Measurements from ENCODE around the gene PDE4D. TPM values are rescaled to one million over a fixed set of nuclear protein-coding genes. Genes with fewer than 3 reads are reported as not detected.

The PDE4D gene
- total RNA-seq, 4 donors from 2014 or later = 6.0 to 36.2 (median 10.0) TPM

DNA sequence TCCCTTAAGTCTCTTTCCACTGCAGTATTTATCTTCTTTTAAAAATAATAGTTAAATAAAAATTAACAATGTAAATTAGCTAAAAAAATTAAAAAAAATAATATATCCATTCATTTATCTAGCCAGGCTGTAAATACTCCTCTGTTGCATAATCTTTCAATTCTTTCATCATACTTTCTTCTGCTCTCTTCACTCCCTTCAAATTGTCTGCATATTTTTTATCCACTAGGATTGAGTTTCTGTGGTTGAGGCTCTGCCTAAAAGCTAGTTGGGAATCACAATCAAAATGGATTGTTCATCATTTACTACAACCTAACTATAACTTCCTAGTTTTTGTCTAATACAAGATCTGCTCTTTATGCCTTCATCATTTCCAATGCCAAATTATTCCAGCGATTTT lies 182.2 kb downstream of the PDE4D start:
- H3K27ac ChIP-seq = no peak overlapping the region
- H3K36me3 ChIP-seq = no peaks in the 10 kb centered on the region
- H3K27me3 ChIP-seq = no peaks in the 10 kb centered on the region
- WGBS, 2 donors = 44 to 79% methylated on average over 1 of the region's 1 CpG
- intact Hi-C loops (cut with DNase I) = no loop called here
- peaks cover 0 to 7% (median 4%) of the 10 kb centered on the region in 3 donors for H3K9me3 ChIP-seq
- H3K4me3 ChIP-seq = no peak overlapping the region
- peaks cover 5 to 19% (median 6%) of the 10 kb centered on the region in 3 donors for H3K4me1 ChIP-seq
- DNase-seq = no peak
- TF ChIP-seq, protein P1, sequence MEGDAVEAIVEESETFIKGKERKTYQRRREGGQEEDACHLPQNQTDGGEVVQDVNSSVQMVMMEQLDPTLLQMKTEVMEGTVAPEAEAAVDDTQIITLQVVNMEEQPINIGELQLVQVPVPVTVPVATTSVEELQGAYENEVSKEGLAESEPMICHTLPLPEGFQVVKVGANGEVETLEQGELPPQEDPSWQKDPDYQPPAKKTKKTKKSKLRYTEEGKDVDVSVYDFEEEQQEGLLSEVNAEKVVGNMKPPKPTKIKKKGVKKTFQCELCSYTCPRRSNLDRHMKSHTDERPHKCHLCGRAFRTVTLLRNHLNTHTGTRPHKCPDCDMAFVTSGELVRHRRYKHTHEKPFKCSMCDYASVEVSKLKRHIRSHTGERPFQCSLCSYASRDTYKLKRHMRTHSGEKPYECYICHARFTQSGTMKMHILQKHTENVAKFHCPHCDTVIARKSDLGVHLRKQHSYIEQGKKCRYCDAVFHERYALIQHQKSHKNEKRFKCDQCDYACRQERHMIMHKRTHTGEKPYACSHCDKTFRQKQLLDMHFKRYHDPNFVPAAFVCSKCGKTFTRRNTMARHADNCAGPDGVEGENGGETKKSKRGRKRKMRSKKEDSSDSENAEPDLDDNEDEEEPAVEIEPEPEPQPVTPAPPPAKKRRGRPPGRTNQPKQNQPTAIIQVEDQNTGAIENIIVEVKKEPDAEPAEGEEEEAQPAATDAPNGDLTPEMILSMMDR (IDR thresholded peaks at IDR 0.05) = no peak
- TF ChIP-seq POLR2A (IDR thresholded peaks at IDR 0.05) = no peak

DNA sequence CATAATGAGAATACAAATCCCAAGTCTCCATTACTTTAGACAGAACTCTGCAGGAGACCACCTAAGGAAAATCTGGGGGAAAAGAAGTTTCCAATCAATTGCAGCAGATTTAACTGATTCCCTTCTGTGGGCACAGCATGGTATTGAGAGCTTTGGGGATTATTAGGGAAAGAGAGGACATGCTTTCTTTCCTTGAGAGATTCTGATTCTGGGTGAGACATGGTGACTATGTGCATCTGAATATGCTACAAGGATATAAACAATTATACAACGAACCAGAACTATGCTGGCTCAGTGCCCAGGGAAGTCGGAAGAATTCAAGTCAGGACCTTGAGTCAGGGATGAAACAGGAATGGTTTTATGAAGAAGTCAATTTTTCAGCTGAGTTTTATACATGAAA lies 183.7 kb downstream of the PDE4D start:
- Histone ChIP-seq H3K4me1 (peaks cover 5 to 19% (median 6%) of the 10 kb centered on the region in 3 donors), H3K4me3 (peak overlapping the region in 1 of 4 donors; percentile 21), H3K36me3 (no peaks in the 10 kb centered on the region), H3K9me3 (peaks cover 0 to 7% (median 4%) of the 10 kb centered on the region in 3 donors), H3K27me3 (no peaks in the 10 kb centered on the region), H3K27ac (peak overlapping the region in 3 of 4 donors; percentile 17 to 55 (median 34))
- no peak for DNase-seq
- 13 to 21% methylated on average over 2 of the region's 2 CpGs for WGBS, 2 donors
- intact Hi-C loops (cut with DNase I) = no loop called here
- TF ChIP-seq, protein P1 (IDR thresholded peaks at IDR 0.05) = no peak
- TF ChIP-seq POLR2A (IDR thresholded peaks at IDR 0.05) = no peak

GRCh38 chr5:59709346-59709821 lies 184.1 kb downstream of the PDE4D start:
- Histone ChIP-seq H3K27me3 (no peaks in the 10 kb centered on the region), H3K9me3 (peaks cover 0 to 7% (median 4%) of the 10 kb centered on the region in 3 donors), H3K27ac (peak overlapping the region in 3 of 4 donors; percentile 0 to 55 (median 34)), H3K4me3 (peak overlapping the region in 1 of 4 donors; percentile 21), H3K36me3 (no peaks in the 10 kb centered on the region), H3K4me1 (peaks cover 5 to 19% (median 6%) of the 10 kb centered on the region in 3 donors)
- intact Hi-C loops (cut with DNase I) = no loop called here
- DNase-seq = no peak
- TF ChIP-seq, protein P1 (IDR thresholded peaks at IDR 0.05) = no peak
- no peak for TF ChIP-seq POLR2A (IDR thresholded peaks at IDR 0.05)
- 41 to 52% methylated on average over 3 to 4 of the region's 4 CpGs for WGBS, 2 donors

- no peak for TF ChIP-seq POLR2A (IDR thresholded peaks at IDR 0.05)
- TF ChIP-seq, protein P1 (IDR thresholded peaks at IDR 0.05) = no peak
- intact Hi-C loops (cut with DNase I) = no loop called here
- H3K36me3 ChIP-seq = no peaks in the 10 kb centered on the region
- no peaks in the 10 kb centered on the region for H3K27me3 ChIP-seq
- DNase-seq = no peak
- H3K27ac ChIP-seq = no peak overlapping the region
- no peaks in the 10 kb centered on the region for H3K9me3 ChIP-seq
- WGBS, 2 donors = 63 to 65% methylated on average over 1 of the region's 1 CpG
- peaks cover under 1 to 8% (median 4%) of the 10 kb centered on the region in 3 donors for H3K4me1 ChIP-seq
- H3K4me3 ChIP-seq = no peak overlapping the region
Measured at GRCh38 chr5:59704936-59705335, 188.6 kb downstream of the PDE4D start.

DNA sequence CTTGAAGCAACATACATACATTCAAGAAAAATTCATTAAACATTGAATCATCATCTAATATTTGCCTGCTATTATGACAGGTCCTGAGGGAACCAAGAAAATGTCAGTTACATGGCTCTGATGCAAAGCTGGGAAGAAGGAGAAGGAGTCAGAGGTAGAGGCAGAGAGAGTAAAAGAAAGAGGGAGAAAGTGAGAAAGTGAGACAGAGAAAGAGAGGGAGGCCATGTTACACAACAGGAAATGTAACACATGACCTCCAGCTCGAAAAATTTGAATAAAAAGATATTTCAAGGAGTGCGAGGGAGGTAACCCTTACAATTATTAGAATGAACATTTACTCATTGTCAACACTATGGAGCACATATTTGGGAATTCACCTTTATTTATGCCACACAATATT lies 189.7 kb downstream of the PDE4D start:
- H3K27ac ChIP-seq = no peak overlapping the region
- no peaks in the 10 kb centered on the region for H3K36me3 ChIP-seq
- no peak for TF ChIP-seq POLR2A (IDR thresholded peaks at IDR 0.05)
- TF ChIP-seq, protein P1 (IDR thresholded peaks at IDR 0.05) = no peak
- H3K4me3 ChIP-seq = no peak overlapping the region
- intact Hi-C loops (cut with DNase I) = no loop called here
- no peaks in the 10 kb centered on the region for H3K27me3 ChIP-seq
- no peak for DNase-seq
- WGBS, 2 donors = 73 to 89% methylated on average over 2 of the region's 2 CpGs
- H3K9me3 ChIP-seq = no peaks in the 10 kb centered on the region
- no peaks in the 10 kb centered on the region for H3K4me1 ChIP-seq

Data from esophagus squamous epithelium (tissue), 5 donors.